HL-60 (cell line): ENCODE data around the gene RTF2.

Experiments
- CTCF ChIP-seq: IDR thresholded peaks from one replicate; pipeline ENCODE4 v1.5.1; 2011; ENCODE audit warnings: low read length, control low read depth, inconsistent platforms; ENCODE audit not compliant: insufficient read depth
- GABPA ChIP-seq: IDR thresholded peaks from 2 replicates; pipeline ENCODE4 v1.6.1; 2012; ENCODE audit warnings: low read depth
- POLR2AphosphoS5 ChIP-seq: IDR thresholded peaks from 2 replicates; pipeline ENCODE4 v1.6.1; 2012; ENCODE audit warnings: low read depth
- SPI1 ChIP-seq: IDR thresholded peaks from 2 replicates; pipeline ENCODE4 v1.6.1; 2012; ENCODE audit warnings: low read depth, mild to moderate bottlenecking, borderline replicate concordance
- TF ChIP-seq, protein P1 (sequence below): IDR thresholded peaks from 2 replicates; pipeline ENCODE4 v1.6.1; 2012; ENCODE audit warnings: low read depth; ENCODE audit not compliant: insufficient replicate concordance

- TF ChIP-seq CTCF, result no peak
- TF ChIP-seq, protein P1, sequence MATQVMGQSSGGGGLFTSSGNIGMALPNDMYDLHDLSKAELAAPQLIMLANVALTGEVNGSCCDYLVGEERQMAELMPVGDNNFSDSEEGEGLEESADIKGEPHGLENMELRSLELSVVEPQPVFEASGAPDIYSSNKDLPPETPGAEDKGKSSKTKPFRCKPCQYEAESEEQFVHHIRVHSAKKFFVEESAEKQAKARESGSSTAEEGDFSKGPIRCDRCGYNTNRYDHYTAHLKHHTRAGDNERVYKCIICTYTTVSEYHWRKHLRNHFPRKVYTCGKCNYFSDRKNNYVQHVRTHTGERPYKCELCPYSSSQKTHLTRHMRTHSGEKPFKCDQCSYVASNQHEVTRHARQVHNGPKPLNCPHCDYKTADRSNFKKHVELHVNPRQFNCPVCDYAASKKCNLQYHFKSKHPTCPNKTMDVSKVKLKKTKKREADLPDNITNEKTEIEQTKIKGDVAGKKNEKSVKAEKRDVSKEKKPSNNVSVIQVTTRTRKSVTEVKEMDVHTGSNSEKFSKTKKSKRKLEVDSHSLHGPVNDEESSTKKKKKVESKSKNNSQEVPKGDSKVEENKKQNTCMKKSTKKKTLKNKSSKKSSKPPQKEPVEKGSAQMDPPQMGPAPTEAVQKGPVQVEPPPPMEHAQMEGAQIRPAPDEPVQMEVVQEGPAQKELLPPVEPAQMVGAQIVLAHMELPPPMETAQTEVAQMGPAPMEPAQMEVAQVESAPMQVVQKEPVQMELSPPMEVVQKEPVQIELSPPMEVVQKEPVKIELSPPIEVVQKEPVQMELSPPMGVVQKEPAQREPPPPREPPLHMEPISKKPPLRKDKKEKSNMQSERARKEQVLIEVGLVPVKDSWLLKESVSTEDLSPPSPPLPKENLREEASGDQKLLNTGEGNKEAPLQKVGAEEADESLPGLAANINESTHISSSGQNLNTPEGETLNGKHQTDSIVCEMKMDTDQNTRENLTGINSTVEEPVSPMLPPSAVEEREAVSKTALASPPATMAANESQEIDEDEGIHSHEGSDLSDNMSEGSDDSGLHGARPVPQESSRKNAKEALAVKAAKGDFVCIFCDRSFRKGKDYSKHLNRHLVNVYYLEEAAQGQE, result no peak
- no peak for TF ChIP-seq SPI1
- no peak for TF ChIP-seq POLR2AphosphoS5
- no peak for TF ChIP-seq GABPA
Measured at GRCh38 chr20:56423211-56423610, 45.2 kb upstream of the RTF2 start.
